ENCODE results near the gene VAPB. TPM values are rescaled to one million over a fixed set of nuclear protein-coding genes. Genes with fewer than 3 reads are reported as not detected.
"Not testable (repeated sequence)": the region's sequence is repeated elsewhere in the genome, so short reads cannot be mapped to it uniquely, and the experiment has no call there.

The VAPB gene
- total RNA-seq, 4 donors from 2014 or later = 37.8 to 53.3 (median 39.2) TPM

DNA sequence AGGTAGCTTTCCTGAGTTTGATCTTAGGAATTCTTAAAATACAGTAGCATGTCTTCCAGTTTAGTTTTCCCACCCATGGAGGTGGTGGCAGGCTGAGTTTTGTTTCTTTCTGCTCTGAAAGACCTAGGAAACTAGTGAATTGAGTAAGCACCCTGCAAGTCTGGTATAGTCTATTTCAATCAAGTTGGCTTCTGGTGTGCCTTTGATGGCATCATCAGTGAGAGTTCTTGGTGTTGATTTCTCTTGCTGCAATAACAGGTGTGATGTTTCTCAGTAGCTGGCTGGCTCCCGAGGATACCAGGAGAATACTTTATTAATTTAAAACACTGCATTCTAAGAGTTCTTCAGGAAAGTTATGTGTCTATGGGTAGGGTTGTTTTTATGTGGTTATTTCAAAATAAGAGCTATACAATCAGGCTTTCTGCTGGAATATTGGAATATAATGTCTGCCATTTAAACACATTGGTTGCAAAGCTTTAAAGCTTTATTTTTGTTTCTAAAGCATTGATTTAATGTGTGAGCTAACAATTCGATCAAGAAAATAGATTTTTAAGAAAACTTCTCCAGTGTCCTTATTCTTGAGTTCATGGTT, 19.0 kb downstream of the VAPB start:
- peak overlapping the region in 1 of 3 donors; percentile 40 for H3K27ac ChIP-seq
- intact Hi-C loops (cut with DNase I) = no loop called here
- no peaks in the 10 kb centered on the region for H3K36me3 ChIP-seq
- no peak for DNase-seq
- WGBS, 2 donors = 57 to 65% methylated on average over 2 of the region's 2 CpGs
- H3K9me3 ChIP-seq = no peaks in the 10 kb centered on the region
- H3K27me3 ChIP-seq = no peaks in the 10 kb centered on the region
- peaks cover 17 to 65% of the 10 kb centered on the region in 2 donors for H3K4me1 ChIP-seq
- TF ChIP-seq CTCF (IDR thresholded peaks at IDR 0.05) = no peak
- TF ChIP-seq POLR2A (IDR thresholded peaks at IDR 0.05) = no peak
- no peak overlapping the region for H3K4me3 ChIP-seq (replicated peaks in 1 of 3)

DNA sequence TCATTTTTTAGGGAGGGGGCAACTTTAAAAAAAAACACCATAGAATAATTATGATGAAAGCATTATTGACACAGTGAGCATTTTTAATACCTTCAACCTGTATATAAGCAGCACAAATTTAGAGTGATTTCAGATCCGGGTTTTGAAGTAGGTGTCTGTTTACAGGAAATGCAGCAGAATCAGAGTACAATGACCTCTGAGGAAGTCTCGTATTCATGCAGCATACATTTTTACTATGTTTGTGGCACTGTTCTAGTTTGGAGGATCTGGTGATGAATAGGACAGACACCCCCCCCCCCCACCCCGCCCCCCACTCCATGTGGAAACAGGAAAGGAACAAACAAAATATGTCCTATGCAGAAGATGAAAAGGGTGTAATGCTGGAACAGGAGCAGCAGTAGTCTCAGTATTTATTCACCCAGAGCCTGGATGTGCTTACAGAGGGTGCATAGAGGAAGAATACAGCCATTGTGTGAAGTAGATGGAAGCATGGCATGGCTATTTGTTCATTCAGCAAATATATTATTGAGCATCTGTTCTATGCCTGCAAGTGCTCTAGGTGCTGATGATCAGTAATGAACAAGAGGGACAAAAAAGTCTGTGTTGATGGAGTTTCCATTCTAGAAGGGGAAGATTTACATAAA, 19.7 kb downstream of the VAPB start:
- TF ChIP-seq POLR2A (IDR thresholded peaks at IDR 0.05) = no peak
- TF ChIP-seq CTCF (IDR thresholded peaks at IDR 0.05) = no peak
- no peaks in the 10 kb centered on the region for H3K9me3 ChIP-seq
- peak overlapping the region in 2 of 3 donors; percentile 17 to 28 for H3K27ac ChIP-seq
- H3K27me3 ChIP-seq = no peaks in the 10 kb centered on the region
- no peak for DNase-seq
- H3K4me1 ChIP-seq = peaks cover 17 to 58% of the 10 kb centered on the region in 2 donors
- 51 to 54% methylated on average over 3 of the region's 3 CpGs for whole genome bisulfite sequencing, 2 donors
- no peak overlapping the region for H3K4me3 ChIP-seq (replicated peaks in 1 of 3)
- H3K36me3 ChIP-seq = no peaks in the 10 kb centered on the region
- intact Hi-C loops (cut with DNase I) = no loop called here

GRCh38 chr20:58414216-58414615, 25.2 kb downstream of the VAPB start:
- H3K36me3 ChIP-seq; H3K4me3 ChIP-seq (replicated peaks in 1 of 3); H3K9me3 ChIP-seq; H3K27ac ChIP-seq; intact Hi-C loops (cut with DNase I); DNase-seq; H3K27me3 ChIP-seq: not testable (repeated sequence)
- WGBS, 2 donors = no CpG with 5 or more reads among the region's 35 CpGs
- peaks cover 17 to 48% of the 10 kb centered on the region in 2 donors for H3K4me1 ChIP-seq

DNA sequence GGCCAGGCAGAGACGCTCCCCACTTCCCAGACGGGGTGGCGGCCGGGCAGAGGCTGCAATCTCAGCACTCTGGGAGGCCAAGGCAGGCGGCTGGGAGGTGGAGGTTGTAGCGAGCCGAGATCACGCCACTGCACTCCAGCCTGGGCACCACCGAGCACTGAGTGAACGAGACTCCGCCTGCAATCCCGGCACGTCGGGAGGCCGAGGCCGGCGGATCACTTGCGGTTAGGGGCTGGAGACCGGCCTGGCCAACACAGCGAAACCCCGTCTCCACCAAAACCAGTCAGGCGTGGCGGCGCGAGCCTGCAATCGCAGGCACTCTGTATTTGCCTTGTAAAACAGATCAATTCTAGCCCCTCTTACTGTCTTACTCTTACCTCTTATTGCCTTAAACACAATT, 25.8 kb downstream of the VAPB start:
- H3K9me3 ChIP-seq; DNase-seq; H3K27ac ChIP-seq; H3K27me3 ChIP-seq; H3K36me3 ChIP-seq; H3K4me3 ChIP-seq (replicated peaks in 1 of 3); intact Hi-C loops (cut with DNase I): not testable (repeated sequence)
- WGBS, 2 donors = 92 to 94% methylated on average over 14 to 18 of the region's 26 CpGs
- H3K4me1 ChIP-seq = peaks cover 17 to 42% of the 10 kb centered on the region in 2 donors

DNA sequence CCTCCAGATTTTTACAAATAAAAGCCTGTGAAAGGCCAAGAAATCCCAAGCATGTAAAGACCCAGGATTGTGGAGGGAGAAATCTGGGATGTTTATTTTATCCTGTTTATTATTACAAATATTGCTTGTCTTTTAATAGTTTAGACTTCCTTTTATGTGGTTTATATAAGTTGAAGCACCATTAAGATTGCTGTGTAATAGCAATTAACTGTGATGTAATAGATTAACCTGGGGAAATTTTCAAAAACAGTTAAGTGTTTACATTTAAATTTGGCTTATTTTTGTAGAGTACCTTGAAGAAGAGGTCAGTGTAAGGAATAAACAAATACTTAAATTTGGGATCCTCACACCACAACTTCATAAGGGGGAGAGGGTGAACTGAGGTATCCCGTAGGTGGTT, 27.0 kb downstream of the VAPB start:
- intact Hi-C loops (cut with DNase I) = no loop called here
- no peak for DNase-seq
- Histone ChIP-seq H3K27ac (peak overlapping the region in 1 of 3 donors; percentile 18), H3K4me3 (replicated peaks in 1 of 3) (no peak overlapping the region), H3K9me3 (no peaks in the 10 kb centered on the region), H3K36me3 (no peaks in the 10 kb centered on the region), H3K27me3 (no peaks in the 10 kb centered on the region), H3K4me1 (peaks cover 23 to 45% of the 10 kb centered on the region in 2 donors)
- WGBS, 2 donors = 92 to 96% methylated on average over 1 of the region's 1 CpG
- no peak for TF ChIP-seq CTCF (IDR thresholded peaks at IDR 0.05)
- no peak for TF ChIP-seq POLR2A (IDR thresholded peaks at IDR 0.05)

- TF ChIP-seq CTCF (IDR thresholded peaks at IDR 0.05) (no peak), POLR2A (IDR thresholded peaks at IDR 0.05) (no peak)
- 51 to 55% methylated on average over 2 of the region's 2 CpGs for WGBS, 2 donors
- Histone ChIP-seq H3K9me3 (no peaks in the 10 kb centered on the region), H3K4me1 (peaks cover 29 to 52% of the 10 kb centered on the region in 2 donors), H3K36me3 (no peaks in the 10 kb centered on the region), H3K27me3 (no peaks in the 10 kb centered on the region), H3K27ac (peak overlapping the region in 1 of 3 donors; percentile 18), H3K4me3 (replicated peaks in 1 of 3) (no peak overlapping the region)
- no peak for DNase-seq
- intact Hi-C loops (cut with DNase I) = no loop called here
Observed at GRCh38 chr20:58416835-58417234, 27.8 kb downstream of the VAPB start.
